Lung (tissue), 12 donors: ENCODE results near the gene NR5A1. TPM values are rescaled to one million over a fixed set of nuclear protein-coding genes. Genes with fewer than 3 reads are reported as not detected.

ENCODE experiments used
- ATAC-seq: fragments of 200-7000 bp; cut with Tn5 transposase; one replicate; pipeline ENCODE4 v1.9.1; 2020; ENCODE audit warnings: moderate number of reproducible peaks; ENCODE audit not compliant: insufficient read depth, low FRiP score
- DNase-seq, 3 donors: peaks; one replicate each; pipeline ENCODE4 v3.0.0-alpha.2; 2013 to 2017
- H3K27ac ChIP-seq, 2 donors: one replicate each; pipeline ENCODE4 v1.5.1; 2013; ENCODE audit warnings: mild to moderate bottlenecking in 2 of 2, moderate library complexity in 2 of 2, control low read depth in 1 of 2, inconsistent platforms in 1 of 2, low read depth in 1 of 2, low read length in 1 of 2
- H3K27me3 ChIP-seq, 3 donors: one replicate each; pipeline ENCODE4 v1.5.1; 2013; ENCODE audit warnings: low read length in 2 of 3; ENCODE audit not compliant: control insufficient read depth in 3 of 3, insufficient read depth in 3 of 3
- H3K36me3 ChIP-seq, 4 donors: one replicate each; pipeline ENCODE4 v1.5.1; 2013; ENCODE audit warnings: low read length in 4 of 4, mild to moderate bottlenecking in 1 of 4, moderate library complexity in 1 of 4; ENCODE audit not compliant: control insufficient read depth in 4 of 4, insufficient read depth in 4 of 4
- H3K4me1 ChIP-seq, 5 donors: one replicate each; pipeline ENCODE4 v1.5.1; 2013; ENCODE audit warnings: low read length in 5 of 5, mild to moderate bottlenecking in 2 of 5, moderate library complexity in 1 of 5; ENCODE audit not compliant: control insufficient read depth in 5 of 5, insufficient read depth in 5 of 5
- H3K4me3 ChIP-seq: one replicate; pipeline ENCODE4 v1.5.1; 2013; ENCODE audit warnings: mild to moderate bottlenecking, control low read depth, moderate library complexity
- H3K9ac ChIP-seq, 2 donors: one replicate each; pipeline ENCODE4 v1.5.1; 2013; ENCODE audit warnings: low read length in 2 of 2, control low read depth in 1 of 2; ENCODE audit not compliant: insufficient read depth in 1 of 2
- H3K9me3 ChIP-seq, 4 donors: one replicate each; pipeline ENCODE4 v1.5.1; 2013; ENCODE audit warnings: low read length in 3 of 4, mild to moderate bottlenecking in 1 of 4, moderate library complexity in 1 of 4; ENCODE audit not compliant: control insufficient read depth in 4 of 4, insufficient read depth in 3 of 4
- CTCF ChIP-seq: IDR thresholded peaks from 2 replicates; pipeline ENCODE4 v1.5.1; 2012; ENCODE audit warnings: mild to moderate bottlenecking; ENCODE audit errors: control extremely low read depth, extremely low read depth
- WGBS, 2 donors: extraction: QIAGEN DNeasy Blood & Tissue Kit; methylation state at CpG; one replicate each; pipeline ENCODE4 v1.1.7; 2013; 5-methylcytosine and 5-hydroxymethylcytosine counted together
- polyA plus RNA-seq, 2 donors: library from polyadenylated mRNA; stranded (reverse); fragments of 200-250 nt; gene quantifications; one replicate each; pipeline ENCODE4 v1.2.1, GENCODE V29; 2013
- total RNA-seq, 2 donors: library from RNA; depleted of rRNA in 1 of 2; stranded (reverse); fragments of >200 nt in 1 of 2; gene quantifications; one replicate each; pipeline ENCODE4 v1.2.1, GENCODE V29; 2014 to 2021
- donor health status: control.
- donor health status: control.
- donor health status: Bipolar disorder and iron deficiency.
- donor health status: healthy.
- donor health status: DM: yes; HTN: yes; CAD: no.

NR5A1 gene
- total and polyA plus RNA-seq, 4 donors, result 0.02 to 0.37 (median 0.09) TPM; not detected in 1

- no peak for ATAC-seq
- Histone ChIP-seq H3K9ac (no peak overlapping the region), H3K27ac (no peak overlapping the region), H3K27me3 (no peaks in the 10 kb centered on the region), H3K36me3 (no peaks in the 10 kb centered on the region), H3K4me1 (peaks cover 0 to 9% (median 0%) of the 10 kb centered on the region in 5 donors), H3K9me3 (peaks cover 0 to under 1% (median 0%) of the 10 kb centered on the region in 4 donors), H3K4me3 (no peak overlapping the region)
- no peak for DNase-seq
- 86 to 98% methylated on average over 3 of the region's 3 CpGs for WGBS, 2 donors
- TF ChIP-seq CTCF, result no peak
These were observed 13.9 kb upstream of the NR5A1 start for GRCh38 chr9:124521142-124521541.

GRCh38 chr9:124520206-124520596, 13.0 kb upstream of the NR5A1 start:
- peaks cover 0 to 9% (median 0%) of the 10 kb centered on the region in 5 donors for H3K4me1 ChIP-seq
- H3K4me3 ChIP-seq, result no peak overlapping the region
- H3K9me3 ChIP-seq, result no peaks in the 10 kb centered on the region
- DNase-seq (peak; percentile 31 to 58 (median 44)), ATAC-seq (no peak)
- no peaks in the 10 kb centered on the region for H3K27me3 ChIP-seq
- WGBS, 2 donors, result 88 to 95% methylated on average over 7 of the region's 7 CpGs
- no peak overlapping the region for H3K9ac ChIP-seq
- no peak overlapping the region for H3K27ac ChIP-seq
- no peak for TF ChIP-seq CTCF
- H3K36me3 ChIP-seq, result no peaks in the 10 kb centered on the region

GRCh38 chr9:124518116-124518515, 10.9 kb upstream of the NR5A1 start:
- no peak for DNase-seq
- Histone ChIP-seq H3K4me1 (peaks cover 0 to 10% (median 4%) of the 10 kb centered on the region in 5 donors), H3K9ac (no peak overlapping the region), H3K27me3 (no peaks in the 10 kb centered on the region), H3K27ac (no peak overlapping the region), H3K36me3 (no peaks in the 10 kb centered on the region), H3K9me3 (no peaks in the 10 kb centered on the region), H3K4me3 (no peak overlapping the region)
- ATAC-seq, result no peak
- WGBS, 2 donors, result 95 to 99% methylated on average over 7 of the region's 7 CpGs
- TF ChIP-seq CTCF, result no peak

- no peak overlapping the region for H3K4me3 ChIP-seq
- H3K27ac ChIP-seq, result no peak overlapping the region
- H3K27me3 ChIP-seq, result no peaks in the 10 kb centered on the region
- H3K36me3 ChIP-seq, result no peaks in the 10 kb centered on the region
- DNase-seq, result no peak
- WGBS, 2 donors, result 74 to 81% methylated on average over 5 of the region's 5 CpGs
- no peak for TF ChIP-seq CTCF
- no peak for ATAC-seq
- no peaks in the 10 kb centered on the region for H3K9me3 ChIP-seq
- H3K9ac ChIP-seq, result no peak overlapping the region
- peaks cover 0 to 14% (median 9%) of the 10 kb centered on the region in 5 donors for H3K4me1 ChIP-seq
These were observed 10.4 kb upstream of the NR5A1 start for GRCh38 chr9:124517600-124517999.
